SU-DHL-6 (cell line): ENCODE results near the gene JMY.
"Not testable (repeated sequence)": the region's sequence is repeated elsewhere in the genome, so short reads cannot be mapped to it uniquely, and the experiment has no call there.

Source experiments
- H2AFZ ChIP-seq: fragments of 200-600 bp; sonication (generic); 2 replicates; pipeline ENCODE4 v1.6.1; 2014; ENCODE audit warnings: low read depth, mild to moderate bottlenecking, moderate library complexity, mixed read lengths, antibody characterized with exemption, low read length; ENCODE audit not compliant: severe bottlenecking
- H3F3A ChIP-seq: fragments of 200-600 bp; shearing (Covaris generic); 2 replicates; pipeline ENCODE4 v1.6.0; 2016; ENCODE audit warnings: antibody characterized with exemption, mild to moderate bottlenecking; ENCODE audit not compliant: insufficient read depth
- H3K27ac ChIP-seq: fragments of 200-600 bp; sonication (generic); 2 replicates; pipeline ENCODE4 v1.5.1; 2016; ENCODE audit warnings: low read depth, mild to moderate bottlenecking, low read length, moderate library complexity, mixed read lengths
- H3K27me3 ChIP-seq: fragments of 200-600 bp; sonication (generic), shearing (Covaris generic); 2 replicates; pipeline ENCODE4 v1.6.0; 2014; ENCODE audit warnings: mild to moderate bottlenecking, low read length
- H3K36me3 ChIP-seq: fragments of 200-600 bp; sonication (generic); 2 replicates; pipeline ENCODE4 v1.6.1; 2014; ENCODE audit warnings: mild to moderate bottlenecking, low read length, mixed read lengths
- H3K4me2 ChIP-seq: fragments of 300-600, 200-600 bp; shearing (Covaris generic), sonication (generic); 2 replicates; pipeline ENCODE4 v1.6.0; 2014; ENCODE audit warnings: low read length, low read depth, mild to moderate bottlenecking; ENCODE audit not compliant: poor library complexity, severe bottlenecking
- H3K4me3 ChIP-seq: fragments of 200-600 bp; sonication (generic); 2 replicates; pipeline ENCODE4 v1.5.1; 2014; ENCODE audit warnings: antibody characterized with exemption, low read length, mild to moderate bottlenecking, mixed read lengths; ENCODE audit not compliant: insufficient read depth, poor library complexity, severe bottlenecking
- H3K79me2 ChIP-seq: fragments of 200-600 bp; sonication (generic); 2 replicates; pipeline ENCODE4 v1.6.1; 2014; ENCODE audit warnings: mild to moderate bottlenecking, low read length, moderate library complexity; ENCODE audit not compliant: insufficient read depth
- H3K9ac ChIP-seq: fragments of 200-600 bp; sonication (generic); 2 replicates; pipeline ENCODE4 v1.7.0; 2014; ENCODE audit warnings: mild to moderate bottlenecking, low read length
- H3K9me2 ChIP-seq: fragments of 200-600 bp; sonication (generic); replicated peaks from 2 replicates; pipeline ENCODE4 v1.6.1; 2014; ENCODE audit warnings: low read length; ENCODE audit not compliant: insufficient read depth
- H3K9me3 ChIP-seq: fragments of 200-600 bp; sonication (generic); 2 replicates; pipeline ENCODE4 v1.6.1; 2014; ENCODE audit warnings: low read length, mixed read lengths; ENCODE audit not compliant: insufficient read depth
- H4K20me1 ChIP-seq: fragments of 200-600 bp; sonication (generic); 2 replicates; pipeline ENCODE4 v1.6.1; 2014; ENCODE audit warnings: low read depth, mild to moderate bottlenecking, antibody characterized with exemption, low read length, moderate library complexity, mixed read lengths
- CTCF ChIP-seq: fragments of 200-600 bp; sonication (generic); IDR thresholded peaks from one replicate; pipeline ENCODE4 v1.5.1; 2017; ENCODE audit warnings: antibody characterized with exemption, mild to moderate bottlenecking, low read length, moderate library complexity; ENCODE audit not compliant: insufficient read depth, poor library complexity, severe bottlenecking
- EZH2phosphoT487 ChIP-seq: fragments of 200-600 bp; sonication (generic), shearing (Covaris generic); conservative IDR thresholded peaks from 2 replicates; pipeline ENCODE4 v1.6.1; 2018; ENCODE audit warnings: mild to moderate bottlenecking, antibody characterized with exemption, low read length, moderate library complexity, mixed read lengths

JMY gene

GRCh38 chr5:79241535-79241979, 5.6 kb downstream of the JMY start:
- H3K9me2 ChIP-seq, result no peaks in the 10 kb centered on the region
- H3K36me3 ChIP-seq, result no peaks in the 10 kb centered on the region
- no peaks in the 10 kb centered on the region for H3K9me3 ChIP-seq
- H3K4me3 ChIP-seq, result no peak overlapping the region
- TF ChIP-seq CTCF, result no peak
- TF ChIP-seq EZH2phosphoT487, result no peak
- no peak overlapping the region for H3K9ac ChIP-seq
- H3F3A ChIP-seq, result no peaks in the 10 kb centered on the region
- H3K27me3 ChIP-seq, result no peaks in the 10 kb centered on the region
- no peaks in the 10 kb centered on the region for H3K79me2 ChIP-seq
- H2AFZ ChIP-seq, result no peak overlapping the region
- H3K27ac ChIP-seq, result no peak overlapping the region
- H3K4me2 ChIP-seq, result no peak overlapping the region
- no peaks in the 10 kb centered on the region for H4K20me1 ChIP-seq

- H3F3A ChIP-seq, result no peaks in the 10 kb centered on the region
- H3K27me3 ChIP-seq, result no peaks in the 10 kb centered on the region
- no peak overlapping the region for H2AFZ ChIP-seq
- no peaks in the 10 kb centered on the region for H3K9me3 ChIP-seq
- H4K20me1 ChIP-seq, result no peaks in the 10 kb centered on the region
- no peak overlapping the region for H3K4me2 ChIP-seq
- H3K36me3 ChIP-seq, result no peaks in the 10 kb centered on the region
- H3K9me2 ChIP-seq, result no peaks in the 10 kb centered on the region
- H3K27ac ChIP-seq, result no peak overlapping the region
- no peaks in the 10 kb centered on the region for H3K79me2 ChIP-seq
- no peak overlapping the region for H3K9ac ChIP-seq
- no peak overlapping the region for H3K4me3 ChIP-seq
- TF ChIP-seq EZH2phosphoT487 (no peak), CTCF (no peak)
Measured at GRCh38 chr5:79242242-79243039, 6.5 kb downstream of the JMY start.

DNA sequence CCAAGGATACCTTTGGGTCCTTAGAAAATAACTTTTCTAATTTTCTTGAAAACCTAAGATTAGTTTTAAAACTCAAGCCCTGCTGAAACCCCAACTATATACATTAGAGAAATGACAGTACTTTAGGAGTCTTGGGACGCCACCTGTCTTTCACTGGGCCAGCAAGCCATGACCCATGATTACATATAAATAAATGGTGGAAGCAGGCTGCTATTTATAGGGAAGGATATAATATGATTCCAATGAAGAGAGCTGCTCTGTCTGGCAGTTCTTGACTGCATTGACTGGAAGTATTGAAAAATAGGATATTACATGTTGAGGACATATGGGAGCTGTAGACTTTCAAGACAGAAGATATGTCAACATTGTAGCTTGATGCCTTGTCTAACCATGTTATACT, 7.3 kb downstream of the JMY start:
- H3K4me3 ChIP-seq, result no peak overlapping the region
- H3K9ac ChIP-seq, result no peak overlapping the region
- no peaks in the 10 kb centered on the region for H3K27me3 ChIP-seq
- no peaks in the 10 kb centered on the region for H4K20me1 ChIP-seq
- no peak overlapping the region for H2AFZ ChIP-seq
- H3K36me3 ChIP-seq, result no peaks in the 10 kb centered on the region
- no peak overlapping the region for H3K27ac ChIP-seq
- no peaks in the 10 kb centered on the region for H3F3A ChIP-seq
- no peak for TF ChIP-seq EZH2phosphoT487
- no peak for TF ChIP-seq CTCF
- no peaks in the 10 kb centered on the region for H3K9me2 ChIP-seq
- no peak overlapping the region for H3K4me2 ChIP-seq
- H3K9me3 ChIP-seq, result no peaks in the 10 kb centered on the region
- no peaks in the 10 kb centered on the region for H3K79me2 ChIP-seq

- not testable (repeated sequence) for H3K4me3 ChIP-seq, H3K79me2 ChIP-seq, H2AFZ ChIP-seq, H3K27ac ChIP-seq, H3K9me2 ChIP-seq, H4K20me1 ChIP-seq, H3F3A ChIP-seq, H3K4me2 ChIP-seq, H3K27me3 ChIP-seq, H3K9ac ChIP-seq, H3K9me3 ChIP-seq, H3K36me3 ChIP-seq
Measured at GRCh38 chr5:79254067-79254466, 18.1 kb downstream of the JMY start.
